ENCODE measurements around the gene MYPOP. TPM values are rescaled to one million over a fixed set of nuclear protein-coding genes. Genes with fewer than 3 reads are reported as not detected.
A peak's percentile ranks its signal among the peaks of the same experiment; 100 is the strongest.

Gene MYPOP
- total and polyA plus RNA-seq, 2 of the 13 experiments (the other 11 are each of a cell fraction or from before 2014, with no cell fraction given), result 2.3 to 2.7 TPM

GRCh38 chr19:45885556-45886426 is 16.6 kb downstream of the MYPOP start, which contains the start of gene IRF2BP1 (continued):
- TF ChIP-seq TBX2 (CRISPR knock-in tag; IDR thresholded peaks at IDR 0.05; ENCODE audit: borderline replicate concordance), result no peak; the same call in 1 of the 2 replicates
- TF ChIP-seq CHCHD3 (CRISPR knock-in tag; IDR thresholded peaks at IDR 0.05), result 0 out of 2 replicates have a peak, but pooled peaks have one; percentile 68
- TF ChIP-seq SKIL (CRISPR knock-in tag; IDR thresholded peaks at IDR 0.05; ENCODE audit: borderline replicate concordance), result no peak
- TF ChIP-seq ELF3 (CRISPR knock-in tag; IDR thresholded peaks at IDR 0.05), result peak; percentile 65; the same call in 1 of the 2 replicates
- TF ChIP-seq ATRX (CRISPR knock-in tag; IDR thresholded peaks at IDR 0.05; ENCODE audit: borderline replicate concordance), result no peak
- TF ChIP-seq CREBL2 (CRISPR knock-in tag; IDR thresholded peaks at IDR 0.05; ENCODE audit: borderline replicate concordance), result peak; percentile 61; the same call in 1 of the 2 replicates
- TF ChIP-seq FOXO4 (CRISPR knock-in tag; conservative IDR thresholded peaks at IDR 0.05), result peak; percentile 82; the same call in 1 of the 2 replicates
- 0 out of 2 replicates have a peak, but pooled peaks have one; percentile 39 for TF ChIP-seq SRF (IDR thresholded peaks at IDR 0.05; ENCODE audit: low read depth, low read length)
- TF ChIP-seq HMGXB3 (CRISPR knock-in tag; IDR thresholded peaks at IDR 0.05; ENCODE audit: borderline replicate concordance), result no peak
- peak; percentile 74; the same call in 1 of the 2 replicates for TF ChIP-seq MYC (CRISPR knock-in tag; IDR thresholded peaks at IDR 0.05; ENCODE audit: borderline replicate concordance)
- TF ChIP-seq PAXIP1 (CRISPR knock-in tag; conservative IDR thresholded peaks at IDR 0.05), result no peak
- no peak for TF ChIP-seq CCAR2 (optimal IDR thresholded peaks at IDR 0.05; ENCODE audit: low read depth, low read length)
- TF ChIP-seq ZC3H4 (CRISPR knock-in tag; IDR thresholded peaks at IDR 0.05; ENCODE audit: borderline replicate concordance), result no peak; the same call in 1 of the 2 replicates
- TF ChIP-seq TOPORS (CRISPR knock-in tag; IDR thresholded peaks at IDR 0.05), result peak; percentile 10; the same call in 1 of the 2 replicates
- TF ChIP-seq KLF11 (CRISPR knock-in tag; IDR thresholded peaks at IDR 0.05), result no peak
- TF ChIP-seq PLRG1 (conservative IDR thresholded peaks at IDR 0.05), result no peak
